ENCODE measurements around the gene PLS3.
"Not testable (repeated sequence)": the region's sequence is repeated elsewhere in the genome, so short reads cannot be mapped to it uniquely, and the experiment has no call there.

Gene PLS3

GRCh38 chrX:115630204-115630603, 69.2 kb downstream of the PLS3 start:
- Histone ChIP-seq H2AK5ac (ENCODE audit: low read depth, low read length) (no peak overlapping the region), H3K23ac (ENCODE audit: low read depth, low read length, poor library complexity) (no peak overlapping the region), H4K91ac (ENCODE audit: low read depth, low read length, poor library complexity) (no peak overlapping the region), H3K9me3 (replicated peaks in 1 of 2; ENCODE audit: control insufficient read depth in 2 of 2, insufficient read depth in 1 of 2, low read depth in 1 of 2, low read length in 2 of 2) (no peaks in the 10 kb centered on the region), H3K27ac (replicated peaks; ENCODE audit: low read length) (no peak overlapping the region), H3K4me2 (ENCODE audit: insufficient read depth, low read length, poor library complexity, severe bottlenecking) (no peak overlapping the region), H3K36me3 (replicated peaks in 1 of 2; ENCODE audit: control insufficient read depth in 2 of 2, insufficient read depth in 2 of 2, low read length in 2 of 2) (peaks cover 0 to 15% of the 10 kb centered on the region in 2 donors), H2BK15ac (ENCODE audit: low read length) (no peak overlapping the region), H3K27me3 (ENCODE audit: control insufficient read depth in 3 of 3, insufficient read depth in 3 of 3, low read depth in 1 of 3, low read length in 3 of 3) (peaks cover 0 to 4% (median 0%) of the 10 kb centered on the region in 3 experiments), H3K4ac (ENCODE audit: low read length) (no peak overlapping the region), H2BK5ac (ENCODE audit: low read length) (no peak overlapping the region), H3K14ac (ENCODE audit: low read length) (no peak overlapping the region), H3K79me1 (ENCODE audit: low read depth, low read length) (no peaks in the 10 kb centered on the region), H2BK120ac (ENCODE audit: low read depth, low read length) (no peak overlapping the region), H2AFZ (ENCODE audit: low read length) (no peak overlapping the region), H4K8ac (ENCODE audit: low read depth, low read length) (no peak overlapping the region), H3K18ac (ENCODE audit: low read length) (no peak overlapping the region), H3K4me3 (ENCODE audit: low read length in 2 of 2) (no peak overlapping the region), H3K4me1 (ENCODE audit: control insufficient read depth in 2 of 2, insufficient read depth in 1 of 2, low read depth in 1 of 2, low read length in 2 of 2) (no peaks in the 10 kb centered on the region), H3K9ac (ENCODE audit: low read depth, low read length, poor library complexity) (no peak overlapping the region), H2BK12ac (ENCODE audit: low read length) (no peak overlapping the region)
- no CpG with 5 or more reads among the region's 2 CpGs for WGBS, 2 donors (ENCODE audit: extremely low coverage in 2 of 2, insufficient read length in 2 of 2, insufficient replicate concordance in 1 of 2)
- no peak for DNase-seq (ENCODE audit: low spot score)

GRCh38 chrX:115632455-115632854, 71.5 kb downstream of the PLS3 start:
- no peak overlapping the region for H3K23ac ChIP-seq (ENCODE audit: low read depth, low read length, poor library complexity)
- H3K79me1 ChIP-seq (ENCODE audit: low read depth, low read length) = no peaks in the 10 kb centered on the region
- peaks cover 0 to 4% (median 0%) of the 10 kb centered on the region in 3 experiments for H3K27me3 ChIP-seq (ENCODE audit: control insufficient read depth in 3 of 3, insufficient read depth in 3 of 3, low read depth in 1 of 3, low read length in 3 of 3)
- no peak overlapping the region for H2BK120ac ChIP-seq (ENCODE audit: low read depth, low read length)
- no peaks in the 10 kb centered on the region for H3K9me3 ChIP-seq (replicated peaks in 1 of 2; ENCODE audit: control insufficient read depth in 2 of 2, insufficient read depth in 1 of 2, low read depth in 1 of 2, low read length in 2 of 2)
- no peak overlapping the region for H3K9ac ChIP-seq (ENCODE audit: low read depth, low read length, poor library complexity)
- no peak overlapping the region for H3K4ac ChIP-seq (ENCODE audit: low read length)
- no peak overlapping the region for H2BK5ac ChIP-seq (ENCODE audit: low read length)
- no peak for DNase-seq (ENCODE audit: low spot score)
- no peak overlapping the region for H3K14ac ChIP-seq (ENCODE audit: low read length)
- no peak overlapping the region for H4K8ac ChIP-seq (ENCODE audit: low read depth, low read length)
- H3K27ac ChIP-seq (replicated peaks; ENCODE audit: low read length) = no peak overlapping the region
- H2AFZ ChIP-seq (ENCODE audit: low read length) = no peak overlapping the region
- H3K4me2 ChIP-seq (ENCODE audit: insufficient read depth, low read length, poor library complexity, severe bottlenecking) = no peak overlapping the region
- no peak overlapping the region for H2AK5ac ChIP-seq (ENCODE audit: low read depth, low read length)
- no peak overlapping the region for H4K91ac ChIP-seq (ENCODE audit: low read depth, low read length, poor library complexity)
- WGBS, 2 donors (ENCODE audit: extremely low coverage in 2 of 2, insufficient read length in 2 of 2, insufficient replicate concordance in 1 of 2) = no CpG with 5 or more reads among the region's 3 CpGs
- H3K4me3 ChIP-seq (ENCODE audit: low read length in 2 of 2) = no peak overlapping the region
- no peak overlapping the region for H2BK12ac ChIP-seq (ENCODE audit: low read length)
- no peak overlapping the region for H3K18ac ChIP-seq (ENCODE audit: low read length)
- H3K4me1 ChIP-seq (ENCODE audit: control insufficient read depth in 2 of 2, insufficient read depth in 1 of 2, low read depth in 1 of 2, low read length in 2 of 2) = no peaks in the 10 kb centered on the region
- no peak overlapping the region for H2BK15ac ChIP-seq (ENCODE audit: low read length)
- peaks cover 0 to 23% of the 10 kb centered on the region in 2 donors for H3K36me3 ChIP-seq (replicated peaks in 1 of 2; ENCODE audit: control insufficient read depth in 2 of 2, insufficient read depth in 2 of 2, low read length in 2 of 2)

GRCh38 chrX:115633397-115633796, 72.4 kb downstream of the PLS3 start:
- not testable (repeated sequence) for H4K91ac ChIP-seq (ENCODE audit: low read depth, low read length, poor library complexity); H3K9ac ChIP-seq (ENCODE audit: low read depth, low read length, poor library complexity); H2AFZ ChIP-seq (ENCODE audit: low read length); H3K9me3 ChIP-seq (replicated peaks in 1 of 2; ENCODE audit: control insufficient read depth in 2 of 2, insufficient read depth in 1 of 2, low read depth in 1 of 2, low read length in 2 of 2); H3K79me1 ChIP-seq (ENCODE audit: low read depth, low read length); H3K4me2 ChIP-seq (ENCODE audit: insufficient read depth, low read length, poor library complexity, severe bottlenecking); H2BK15ac ChIP-seq (ENCODE audit: low read length); H3K23ac ChIP-seq (ENCODE audit: low read depth, low read length, poor library complexity); H2BK120ac ChIP-seq (ENCODE audit: low read depth, low read length); H3K27ac ChIP-seq (replicated peaks; ENCODE audit: low read length); H3K4me1 ChIP-seq (ENCODE audit: control insufficient read depth in 2 of 2, insufficient read depth in 1 of 2, low read depth in 1 of 2, low read length in 2 of 2); H3K27me3 ChIP-seq (ENCODE audit: control insufficient read depth in 3 of 3, insufficient read depth in 3 of 3, low read depth in 1 of 3, low read length in 3 of 3); H3K4me3 ChIP-seq (ENCODE audit: low read length in 2 of 2); H3K14ac ChIP-seq (ENCODE audit: low read length); H3K4ac ChIP-seq (ENCODE audit: low read length); DNase-seq (ENCODE audit: low spot score); H2BK5ac ChIP-seq (ENCODE audit: low read length); H2AK5ac ChIP-seq (ENCODE audit: low read depth, low read length); H2BK12ac ChIP-seq (ENCODE audit: low read length); H4K8ac ChIP-seq (ENCODE audit: low read depth, low read length); H3K18ac ChIP-seq (ENCODE audit: low read length)
- WGBS, 2 donors (ENCODE audit: extremely low coverage in 2 of 2, insufficient read length in 2 of 2, insufficient replicate concordance in 1 of 2) = no CpG with 5 or more reads among the region's 5 CpGs
- peaks cover 0 to 28% of the 10 kb centered on the region in 2 donors for H3K36me3 ChIP-seq (replicated peaks in 1 of 2; ENCODE audit: control insufficient read depth in 2 of 2, insufficient read depth in 2 of 2, low read length in 2 of 2)

GRCh38 chrX:115639334-115639880, 78.4 kb downstream of the PLS3 start:
- no peaks in the 10 kb centered on the region for H3K79me1 ChIP-seq (ENCODE audit: low read depth, low read length)
- H2BK120ac ChIP-seq (ENCODE audit: low read depth, low read length) = no peak overlapping the region
- H3K9ac ChIP-seq (ENCODE audit: low read depth, low read length, poor library complexity) = no peak overlapping the region
- no peak overlapping the region for H2AK5ac ChIP-seq (ENCODE audit: low read depth, low read length)
- no peak overlapping the region for H4K91ac ChIP-seq (ENCODE audit: low read depth, low read length, poor library complexity)
- no peak overlapping the region for H3K23ac ChIP-seq (ENCODE audit: low read depth, low read length, poor library complexity)
- peaks cover 0 to 2% of the 10 kb centered on the region in 2 donors for H3K4me1 ChIP-seq (ENCODE audit: control insufficient read depth in 2 of 2, insufficient read depth in 1 of 2, low read depth in 1 of 2, low read length in 2 of 2)
- H4K8ac ChIP-seq (ENCODE audit: low read depth, low read length) = no peak overlapping the region
- WGBS, 2 donors (ENCODE audit: extremely low coverage in 2 of 2, insufficient read length in 2 of 2, insufficient replicate concordance in 1 of 2) = no CpG with 5 or more reads among the region's 5 CpGs
- H2BK15ac ChIP-seq (ENCODE audit: low read length) = no peak overlapping the region
- no peak overlapping the region for H3K27ac ChIP-seq (replicated peaks; ENCODE audit: low read length)
- no peak overlapping the region for H3K14ac ChIP-seq (ENCODE audit: low read length)
- no peak overlapping the region for H3K18ac ChIP-seq (ENCODE audit: low read length)
- no peaks in the 10 kb centered on the region for H3K27me3 ChIP-seq (ENCODE audit: control insufficient read depth in 3 of 3, insufficient read depth in 3 of 3, low read depth in 1 of 3, low read length in 3 of 3)
- no peak overlapping the region for H3K4me2 ChIP-seq (ENCODE audit: insufficient read depth, low read length, poor library complexity, severe bottlenecking)
- no peaks in the 10 kb centered on the region for H3K9me3 ChIP-seq (replicated peaks in 1 of 2; ENCODE audit: control insufficient read depth in 2 of 2, insufficient read depth in 1 of 2, low read depth in 1 of 2, low read length in 2 of 2)
- no peak overlapping the region for H2BK12ac ChIP-seq (ENCODE audit: low read length)
- peaks cover 0 to 32% of the 10 kb centered on the region in 2 donors for H3K36me3 ChIP-seq (replicated peaks in 1 of 2; ENCODE audit: control insufficient read depth in 2 of 2, insufficient read depth in 2 of 2, low read length in 2 of 2)
- H3K4me3 ChIP-seq (ENCODE audit: low read length in 2 of 2) = no peak overlapping the region
- DNase-seq (ENCODE audit: low spot score) = no peak
- H2BK5ac ChIP-seq (ENCODE audit: low read length) = no peak overlapping the region
- no peak overlapping the region for H2AFZ ChIP-seq (ENCODE audit: low read length)
- no peak overlapping the region for H3K4ac ChIP-seq (ENCODE audit: low read length)
